Osteocyte (in vitro differentiated cells): ENCODE data around the gene SYT2. TPM values are rescaled to one million over a fixed set of nuclear protein-coding genes. Genes with fewer than 3 reads are reported as not detected.

Experiments used
- DNase-seq: peaks from one replicate; pipeline ENCODE4 v3.0.0; 2021; ENCODE audit warnings: mixed read lengths; ENCODE audit not compliant: unreplicated experiment; ENCODE audit errors: extremely low spot score
- H3K27ac Mint-ChIP-seq: one replicate; pipeline ENCODE4 v1.8.0; 2021; ENCODE audit warnings: mild to moderate bottlenecking, mixed read lengths; ENCODE audit not compliant: unreplicated experiment
- H3K27me3 Mint-ChIP-seq: one replicate; pipeline ENCODE4 v1.8.0; 2021; ENCODE audit warnings: mixed read lengths; ENCODE audit not compliant: unreplicated experiment
- H3K36me3 Mint-ChIP-seq: one replicate; pipeline ENCODE4 v1.8.0; 2021; ENCODE audit warnings: mixed read lengths; ENCODE audit not compliant: unreplicated experiment
- H3K4me1 Mint-ChIP-seq: one replicate; pipeline ENCODE4 v1.8.0; 2021; ENCODE audit warnings: mixed read lengths; ENCODE audit not compliant: unreplicated experiment
- H3K4me3 Mint-ChIP-seq: one replicate; pipeline ENCODE4 v1.8.0; 2021; ENCODE audit warnings: mild to moderate bottlenecking, moderate library complexity, mixed read lengths; ENCODE audit not compliant: unreplicated experiment
- H3K9me3 Mint-ChIP-seq: one replicate; pipeline ENCODE4 v1.8.0; 2021; ENCODE audit warnings: mixed read lengths; ENCODE audit not compliant: unreplicated experiment
- long read RNA-seq: library from polyadenylated mRNA; unstranded; transcript quantifications from one replicate; pipeline ENCODE4 v2.0.0, GENCODE V29; 2021
- total RNA-seq: library from RNA; stranded (reverse); gene quantifications from 2 replicates; pipeline ENCODE4 v1.2.1, GENCODE V29; 2021
- TF ChIP-seq, protein P1 (sequence below): fragments of 200-600 bp; sonication (generic); IDR thresholded peaks from 2 replicates; pipeline ENCODE4 v1.5.0; 2021; ENCODE audit warnings: antibody characterized with exemption, mild to moderate bottlenecking, moderate library complexity

The SYT2 gene
- not detected in 2 replicates for total RNA-seq
- long read RNA-seq: 0 reads

DNA sequence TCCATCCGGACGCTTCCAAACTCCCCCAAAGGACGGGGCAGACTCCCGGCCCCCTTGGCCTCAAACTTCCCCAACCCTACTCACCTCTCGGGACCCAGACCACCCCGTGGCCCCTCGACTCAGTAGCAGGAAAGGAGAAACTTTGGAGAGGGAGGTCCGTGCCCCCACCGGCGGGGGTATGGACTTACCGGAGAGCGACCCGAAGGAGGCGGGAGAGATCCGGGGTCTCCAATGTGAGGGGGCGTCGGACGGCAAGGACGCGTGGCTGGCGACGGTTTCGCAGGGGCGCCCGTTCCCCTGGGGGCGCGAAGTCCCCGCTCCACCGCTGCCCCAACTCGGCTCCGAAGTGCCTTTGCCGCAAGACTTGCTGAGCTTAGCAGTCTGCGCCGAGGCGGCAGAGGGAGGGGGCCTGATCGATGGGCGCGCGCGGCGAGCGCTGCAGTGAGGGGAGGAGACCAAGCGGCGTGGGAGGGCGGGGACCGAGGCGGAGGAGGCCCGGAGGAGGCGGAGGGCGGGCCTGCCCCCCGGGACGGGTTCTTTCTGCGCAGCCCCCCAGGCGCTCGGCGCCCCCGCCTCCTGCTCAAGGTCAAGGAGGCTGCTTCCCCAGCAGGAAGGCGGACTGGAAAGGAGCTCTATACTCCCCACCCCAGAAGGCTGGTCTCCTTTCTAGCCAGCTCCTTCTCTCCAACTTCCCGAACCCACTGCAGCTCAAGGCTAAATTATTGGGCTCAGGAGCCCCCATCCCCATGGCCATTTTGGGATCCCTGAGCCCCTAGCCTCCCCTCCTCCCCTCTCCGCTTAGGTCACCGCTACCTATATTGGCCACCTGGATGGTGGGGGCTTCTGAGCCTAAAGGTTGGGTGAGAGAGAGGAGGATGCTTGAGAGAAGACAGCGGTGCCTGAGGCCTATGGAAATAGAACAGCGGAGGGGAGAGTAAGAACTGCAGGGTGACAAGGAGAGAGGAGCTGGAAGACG, at the start of gene SYT2:
Gene SYT2, minus strand, starts transcription at position 385 of the 976 bp plus-strand sequence. CDS start 104,682 bp downstream, outside the sequence.
- Mint-ChIP-seq H3K36me3 (no peaks in the 10 kb centered on the region), H3K27ac (no peak within 1 kb of the TSS), H3K9me3 (no peaks in the 10 kb centered on the region), H3K4me1 (peaks cover 10% of the 10 kb centered on the region), H3K27me3 (peaks cover 74% of the 10 kb centered on the region), H3K4me3 (peak within 1 kb of the TSS; percentile 72)
- DNase-seq: peak; percentile 87
- TF ChIP-seq, protein P1, sequence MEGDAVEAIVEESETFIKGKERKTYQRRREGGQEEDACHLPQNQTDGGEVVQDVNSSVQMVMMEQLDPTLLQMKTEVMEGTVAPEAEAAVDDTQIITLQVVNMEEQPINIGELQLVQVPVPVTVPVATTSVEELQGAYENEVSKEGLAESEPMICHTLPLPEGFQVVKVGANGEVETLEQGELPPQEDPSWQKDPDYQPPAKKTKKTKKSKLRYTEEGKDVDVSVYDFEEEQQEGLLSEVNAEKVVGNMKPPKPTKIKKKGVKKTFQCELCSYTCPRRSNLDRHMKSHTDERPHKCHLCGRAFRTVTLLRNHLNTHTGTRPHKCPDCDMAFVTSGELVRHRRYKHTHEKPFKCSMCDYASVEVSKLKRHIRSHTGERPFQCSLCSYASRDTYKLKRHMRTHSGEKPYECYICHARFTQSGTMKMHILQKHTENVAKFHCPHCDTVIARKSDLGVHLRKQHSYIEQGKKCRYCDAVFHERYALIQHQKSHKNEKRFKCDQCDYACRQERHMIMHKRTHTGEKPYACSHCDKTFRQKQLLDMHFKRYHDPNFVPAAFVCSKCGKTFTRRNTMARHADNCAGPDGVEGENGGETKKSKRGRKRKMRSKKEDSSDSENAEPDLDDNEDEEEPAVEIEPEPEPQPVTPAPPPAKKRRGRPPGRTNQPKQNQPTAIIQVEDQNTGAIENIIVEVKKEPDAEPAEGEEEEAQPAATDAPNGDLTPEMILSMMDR: no peak

DNA sequence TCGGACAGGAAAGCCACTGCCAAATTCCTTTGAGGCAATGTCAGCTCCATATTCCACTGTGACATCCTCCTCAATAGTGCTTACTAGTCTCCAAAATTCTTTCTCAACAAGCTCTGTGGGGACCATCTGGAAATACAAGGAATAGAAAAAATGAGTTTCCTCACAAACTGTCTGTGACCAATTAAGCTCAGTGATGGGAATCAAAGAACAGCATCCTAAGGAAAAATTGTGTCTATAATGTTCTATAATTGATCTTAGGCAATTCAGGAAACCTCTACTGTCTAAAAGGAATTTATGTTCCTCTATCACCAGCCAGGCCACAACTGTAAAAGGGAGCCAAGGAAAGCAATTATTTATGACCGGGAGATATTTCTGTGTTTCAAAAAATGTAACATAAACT, 46.1 kb upstream of the SYT2 start:
- TF ChIP-seq, protein P1: no peak
- DNase-seq: no peak
- H3K4me3 Mint-ChIP-seq: no peak overlapping the region
- no peaks in the 10 kb centered on the region for H3K4me1 Mint-ChIP-seq
- H3K36me3 Mint-ChIP-seq: peaks cover 57% of the 10 kb centered on the region
- H3K27ac Mint-ChIP-seq: no peak overlapping the region
- H3K9me3 Mint-ChIP-seq: no peaks in the 10 kb centered on the region
- no peaks in the 10 kb centered on the region for H3K27me3 Mint-ChIP-seq

DNA sequence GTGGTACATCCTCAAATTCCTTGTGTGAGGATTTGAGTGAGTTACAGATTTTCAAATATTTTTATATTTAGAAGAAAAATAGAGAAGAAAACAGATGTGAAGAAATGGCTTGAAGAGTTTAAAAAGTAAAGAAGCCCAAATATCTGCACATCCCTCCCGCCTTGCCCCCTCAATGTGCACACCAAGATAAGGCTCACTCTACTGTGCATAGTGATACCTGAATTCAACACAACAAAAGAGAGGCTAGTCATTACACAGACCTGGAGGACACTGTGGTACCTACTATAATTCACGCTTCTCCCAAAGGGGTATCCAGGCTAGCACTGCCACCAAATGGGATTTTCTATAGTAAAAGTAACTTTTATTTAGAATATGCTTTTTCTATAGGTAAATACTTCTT, 44.0 kb upstream of the SYT2 start:
- Mint-ChIP-seq H3K9me3 (no peaks in the 10 kb centered on the region), H3K27me3 (no peaks in the 10 kb centered on the region), H3K27ac (no peak overlapping the region), H3K4me3 (no peak overlapping the region), H3K36me3 (peaks cover 63% of the 10 kb centered on the region), H3K4me1 (no peaks in the 10 kb centered on the region)
- TF ChIP-seq, protein P1: no peak
- no peak for DNase-seq

DNA sequence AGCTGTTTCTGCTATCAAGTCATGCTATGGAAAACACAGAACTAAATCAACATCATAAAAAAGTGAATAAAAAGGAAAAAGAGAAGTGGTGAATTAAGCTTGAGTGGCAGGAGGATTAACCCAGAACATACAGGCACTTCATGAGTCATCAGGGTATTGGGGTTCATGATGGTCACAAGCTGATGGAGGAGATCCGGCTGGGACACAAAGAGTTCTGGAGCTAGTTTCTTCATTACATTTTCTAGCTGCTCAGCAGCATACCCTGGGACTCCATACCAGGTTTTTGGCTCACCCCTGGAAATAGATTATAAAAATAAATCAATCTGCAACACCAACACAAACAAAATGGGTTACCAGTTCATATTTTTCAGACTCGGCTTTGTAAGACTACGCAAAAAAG, 42.5 kb upstream of the SYT2 start:
- Mint-ChIP-seq H3K27ac (no peak overlapping the region), H3K36me3 (peaks cover 67% of the 10 kb centered on the region), H3K9me3 (no peaks in the 10 kb centered on the region)

DNA sequence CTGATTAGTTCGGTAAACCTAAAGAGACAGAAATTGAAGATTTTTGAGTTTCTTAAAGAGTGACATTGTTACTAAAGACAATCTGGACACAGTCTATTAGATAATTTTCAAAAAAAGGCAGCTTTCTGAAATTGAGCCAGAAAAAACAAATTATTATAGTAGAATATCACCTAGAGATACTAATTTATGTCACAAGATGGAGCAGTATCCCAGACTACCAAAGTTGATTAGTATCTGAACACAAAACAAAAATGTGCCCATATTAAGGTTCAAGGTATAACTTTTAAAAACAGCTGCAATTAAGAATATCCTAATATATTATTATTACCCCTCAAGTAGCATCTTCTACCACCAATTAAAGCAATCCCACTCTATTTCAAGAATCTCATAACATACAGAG, 40.5 kb upstream of the SYT2 start:
- peaks cover 63% of the 10 kb centered on the region for H3K36me3 Mint-ChIP-seq

More for the DNA sequence above, 42.5 kb upstream of the SYT2 start:
- no peak for DNase-seq
- TF ChIP-seq, protein P1: no peak
- Mint-ChIP-seq H3K27me3 (no peaks in the 10 kb centered on the region), H3K4me3 (no peak overlapping the region), H3K4me1 (no peaks in the 10 kb centered on the region)

More for the DNA sequence above, 40.5 kb upstream of the SYT2 start:
- Mint-ChIP-seq H3K4me3 (no peak overlapping the region), H3K4me1 (no peaks in the 10 kb centered on the region), H3K27ac (no peak overlapping the region), H3K27me3 (no peaks in the 10 kb centered on the region), H3K9me3 (no peaks in the 10 kb centered on the region)
- TF ChIP-seq, protein P1: no peak
- DNase-seq: no peak
